SJCRH30 (cell line): ENCODE results near the gene CDH26. TPM values are rescaled to one million over a fixed set of nuclear protein-coding genes. Genes with fewer than 3 reads are reported as not detected.

ENCODE experiments used
- DNase-seq, 2 experiments: peaks; one replicate each; pipeline ENCODE4 v3.0.0-alpha.2; 2015 to 2020
- H3K27ac ChIP-seq: fragments of 250-450 bp; sonication (Bioruptor Pico); 2 replicates; pipeline ENCODE4 v1.5.1; 2020; ENCODE audit warnings: mild to moderate bottlenecking, moderate library complexity
- H3K27me3 ChIP-seq: fragments of 250-450 bp; sonication (Bioruptor Pico); 2 replicates; pipeline ENCODE4 v1.5.1; 2020; ENCODE audit warnings: mild to moderate bottlenecking, moderate library complexity
- H3K36me3 ChIP-seq: fragments of 250-450 bp; sonication (Bioruptor Pico); 2 replicates; pipeline ENCODE4 v1.5.1; 2020; ENCODE audit warnings: mild to moderate bottlenecking, moderate library complexity
- H3K4me1 ChIP-seq: fragments of 250-450 bp; sonication (Bioruptor Pico); 2 replicates; pipeline ENCODE4 v1.5.1; 2020; ENCODE audit warnings: mild to moderate bottlenecking, moderate library complexity
- H3K4me3 ChIP-seq: fragments of 250-450 bp; sonication (Bioruptor Pico); 2 replicates; pipeline ENCODE4 v1.5.1; 2020; ENCODE audit warnings: mild to moderate bottlenecking, moderate library complexity
- H3K9me3 ChIP-seq: fragments of 250-450 bp; sonication (Bioruptor Pico); replicated peaks from 2 replicates; pipeline ENCODE4 v1.5.1; 2020; ENCODE audit warnings: mild to moderate bottlenecking, moderate library complexity
- total RNA-seq: library from RNA; depleted of rRNA; stranded (reverse); fragments of >200 nt; shearing (Covaris generic); gene quantifications from 2 replicates; pipeline ENCODE4 v1.2.3, GENCODE V29; 2014; rRNA removed

CDH26 gene
- total RNA-seq: 0.18 and 0.32 TPM in 2 replicates

GRCh38 chr20:59958123-59958522, at the start of gene CDH26:
TSS of gene CDH26 (plus strand) at chr20:59958423. CDS start at chr20:59958727, 304 bp downstream.
- no peaks in the 10 kb centered on the region for H3K4me1 ChIP-seq
- no peak for DNase-seq

GRCh38 chr20:59908855-59909254, 49.4 kb upstream of the CDH26 start:
- Histone ChIP-seq H3K36me3 (no peaks in the 10 kb centered on the region), H3K4me1 (peaks cover 2% of the 10 kb centered on the region; the same call in 1 of the 2 replicates), H3K27ac (no peak overlapping the region), H3K27me3 (peaks cover 5% of the 10 kb centered on the region; the same call in 1 of the 2 replicates), H3K9me3 (no peaks in the 10 kb centered on the region), H3K4me3 (no peak overlapping the region)
- DNase-seq: no peak

More at GRCh38 chr20:59958123-59958522, at the start of gene CDH26:
- Histone ChIP-seq H3K4me3 (no peak within 1 kb of the TSS), H3K9me3 (no peaks in the 10 kb centered on the region), H3K27me3 (0 out of 2 replicates have a peak, but pooled peaks cover 4% of the 10 kb centered on the region), H3K36me3 (no peaks in the 10 kb centered on the region), H3K27ac (no peak within 1 kb of the TSS)

- no peak overlapping the region for H3K27ac ChIP-seq
- H3K36me3 ChIP-seq: no peaks in the 10 kb centered on the region
- no peak overlapping the region for H3K4me3 ChIP-seq
- H3K9me3 ChIP-seq: no peaks in the 10 kb centered on the region
- H3K27me3 ChIP-seq: peaks cover 8% of the 10 kb centered on the region; the same call in 1 of the 2 replicates
- H3K4me1 ChIP-seq: no peaks in the 10 kb centered on the region
- DNase-seq: no peak
Measured at GRCh38 chr20:59911041-59911440, 47.2 kb upstream of the CDH26 start.

GRCh38 chr20:59912609-59913008, 45.6 kb upstream of the CDH26 start:
- Histone ChIP-seq H3K27me3 (peaks cover 8% of the 10 kb centered on the region; the same call in 1 of the 2 replicates), H3K27ac (no peak overlapping the region)
- DNase-seq: no peak

GRCh38 chr20:59920944-59921343, 37.3 kb upstream of the CDH26 start:
- Histone ChIP-seq H3K27me3 (no peaks in the 10 kb centered on the region), H3K27ac (no peak overlapping the region), H3K9me3 (no peaks in the 10 kb centered on the region), H3K36me3 (no peaks in the 10 kb centered on the region), H3K4me1 (no peaks in the 10 kb centered on the region), H3K4me3 (no peak overlapping the region)
- no peak for DNase-seq

More at GRCh38 chr20:59912609-59913008, 45.6 kb upstream of the CDH26 start:
- no peaks in the 10 kb centered on the region for H3K36me3 ChIP-seq
- H3K4me1 ChIP-seq: no peaks in the 10 kb centered on the region
- H3K4me3 ChIP-seq: no peak overlapping the region
- H3K9me3 ChIP-seq: no peaks in the 10 kb centered on the region

- H3K4me3 ChIP-seq: no peak overlapping the region
Measured at GRCh38 chr20:59923514-59923913, 34.7 kb upstream of the CDH26 start.

GRCh38 chr20:59925359-59925758, 32.9 kb upstream of the CDH26 start:
- Histone ChIP-seq H3K4me1 (no peaks in the 10 kb centered on the region), H3K27me3 (no peaks in the 10 kb centered on the region), H3K4me3 (no peak overlapping the region), H3K27ac (no peak overlapping the region), H3K9me3 (no peaks in the 10 kb centered on the region), H3K36me3 (no peaks in the 10 kb centered on the region)
- DNase-seq: no peak

More at GRCh38 chr20:59923514-59923913, 34.7 kb upstream of the CDH26 start:
- no peak overlapping the region for H3K27ac ChIP-seq
- no peaks in the 10 kb centered on the region for H3K27me3 ChIP-seq
- no peaks in the 10 kb centered on the region for H3K4me1 ChIP-seq
- no peak for DNase-seq
- H3K36me3 ChIP-seq: no peaks in the 10 kb centered on the region
- no peaks in the 10 kb centered on the region for H3K9me3 ChIP-seq

GRCh38 chr20:59925899-59926298, 32.3 kb upstream of the CDH26 start:
- Histone ChIP-seq H3K4me3 (no peak overlapping the region), H3K27me3 (no peaks in the 10 kb centered on the region), H3K4me1 (no peaks in the 10 kb centered on the region), H3K9me3 (no peaks in the 10 kb centered on the region), H3K27ac (no peak overlapping the region), H3K36me3 (no peaks in the 10 kb centered on the region)
- peak in 1 of 2 experiments; percentile 29 for DNase-seq

- no peaks in the 10 kb centered on the region for H3K27me3 ChIP-seq
Measured at GRCh38 chr20:59931511-59932312, 26.5 kb upstream of the CDH26 start.

GRCh38 chr20:59932616-59933295, 25.5 kb upstream of the CDH26 start:
- Histone ChIP-seq H3K36me3 (no peaks in the 10 kb centered on the region), H3K27ac (no peak overlapping the region), H3K4me3 (no peak overlapping the region), H3K9me3 (no peaks in the 10 kb centered on the region), H3K27me3 (no peaks in the 10 kb centered on the region), H3K4me1 (0 out of 2 replicates have a peak, but pooled peaks cover under 1% of the 10 kb centered on the region)
- no peak for DNase-seq

More at GRCh38 chr20:59931511-59932312, 26.5 kb upstream of the CDH26 start:
- H3K9me3 ChIP-seq: no peaks in the 10 kb centered on the region
- H3K27ac ChIP-seq: no peak overlapping the region
- H3K36me3 ChIP-seq: no peaks in the 10 kb centered on the region
- no peak for DNase-seq
- no peak overlapping the region for H3K4me3 ChIP-seq
- H3K4me1 ChIP-seq: no peaks in the 10 kb centered on the region

- Histone ChIP-seq H3K4me3 (no peak within 1 kb of the TSS), H3K27me3 (no peaks in the 10 kb centered on the region), H3K36me3 (no peaks in the 10 kb centered on the region), H3K9me3 (no peaks in the 10 kb centered on the region), H3K4me1 (0 out of 2 replicates have a peak, but pooled peaks cover 6% of the 10 kb centered on the region), H3K27ac (no peak within 1 kb of the TSS)
- DNase-seq: no peak
Measured at GRCh38 chr20:59933296-59933848, 24.9 kb upstream of the CDH26 start, which contains the start of gene SYCP2. TSS of gene SYCP2 (minus strand) at chr20:59933637. CDS start at chr20:59922413, 11,224 bp downstream.

- 0 out of 2 replicates have a peak, but pooled peaks cover 6% of the 10 kb centered on the region for H3K4me1 ChIP-seq
- no peak for DNase-seq
- no peaks in the 10 kb centered on the region for H3K27me3 ChIP-seq
- no peaks in the 10 kb centered on the region for H3K9me3 ChIP-seq
- H3K27ac ChIP-seq: no peak overlapping the region
- H3K36me3 ChIP-seq: no peaks in the 10 kb centered on the region
- H3K4me3 ChIP-seq: no peak overlapping the region
Measured at GRCh38 chr20:59933849-59934585, 24.2 kb upstream of the CDH26 start.

GRCh38 chr20:59935457-59936185, 22.6 kb upstream of the CDH26 start:
- Histone ChIP-seq H3K27ac (no peak overlapping the region), H3K27me3 (no peaks in the 10 kb centered on the region), H3K9me3 (no peaks in the 10 kb centered on the region), H3K4me3 (no peak overlapping the region), H3K4me1 (0 out of 2 replicates have a peak, but pooled peaks cover 6% of the 10 kb centered on the region), H3K36me3 (no peaks in the 10 kb centered on the region)
- DNase-seq: no peak

GRCh38 chr20:59936409-59936808, 21.8 kb upstream of the CDH26 start:
- Histone ChIP-seq H3K9me3 (no peaks in the 10 kb centered on the region), H3K27ac (no peak overlapping the region), H3K4me1 (peaks cover 8% of the 10 kb centered on the region; the same call in 1 of the 2 replicates), H3K27me3 (no peaks in the 10 kb centered on the region), H3K4me3 (no peak overlapping the region), H3K36me3 (no peaks in the 10 kb centered on the region)
- DNase-seq: no peak
